K562 (cell line): Measurements from ENCODE around the gene ABHD14A. TPM values are rescaled to one million over a fixed set of nuclear protein-coding genes. Genes with fewer than 3 reads are reported as not detected.

Source experiments
- ATAC-seq: fragments of 200-7000 bp; cut with Tn5 transposase; 3 replicates; pipeline ENCODE4 v1.9.1; 2020; ENCODE audit warnings: moderate library complexity
- BruUV-seq: library from RNA; stranded (reverse); fragments of 400-500 nt; replicated peaks from 2 replicates; lab custom pipeline; 2021; lab: Mats Ljungman, UMichigan
- CTCF ChIA-PET: fragments of 300-600 bp; formaldehyde crosslinking; extraction: SDS; loops from one replicate; lab custom pipeline; 2021; ENCODE audit warnings: low intra/inter-chr PET ratio; lab: Yijun Ruan, JAX
- POLR2A ChIA-PET: fragments of 300-600, 350-650 bp; sonication (Branson Sonifier 250); formaldehyde crosslinking; extraction: SDS; loops from one replicate; lab custom pipeline; 2021; ENCODE audit warnings: antibody characterized with exemption, inconsistent platforms; lab: Yijun Ruan, JAX
- DNase-seq, 4 experiments: peaks; one replicate each; pipeline versions ENCODE4 v3.0.0 to v3.0.0-alpha.2; 2011 to 2018; ENCODE audit warnings: low spot score in 3 of 4, mixed read lengths in 3 of 4; ENCODE audit errors: extremely low read depth in 1 of 4
- FAIRE-seq: peaks from 2 replicates; lab custom pipeline; 2011; peaks lifted over from hg19 to GRCh38; lab: Jason Lieb, UNC
- H2AFZ ChIP-seq: 2 replicates; pipeline ENCODE4 v1.6.0; 2011; ENCODE audit warnings: low read depth, low read length, control low read depth, inconsistent platforms
- H3K27ac ChIP-seq: fragments of 200-600 bp; 3 replicates; pipeline ENCODE4 v1.8.0; 2011; ENCODE audit warnings: low read depth, mild to moderate bottlenecking, control low read depth, inconsistent platforms, low read length, moderate library complexity, mixed read lengths; ENCODE audit errors: extremely low read depth
- H3K27me3 ChIP-seq, 2 experiments: fragments of 300-600 bp in 1 of 2; 2 replicates in 1 of 2; 3 replicates in 1 of 2; pipeline versions ENCODE4 v1.6.0 to v1.8.0; 2011; ENCODE audit warnings: inconsistent platforms in 2 of 2, low read length in 2 of 2, mild to moderate bottlenecking in 1 of 2, mixed read lengths in 1 of 2, moderate library complexity in 1 of 2; ENCODE audit not compliant: control insufficient read depth in 2 of 2, insufficient read depth in 2 of 2
- H3K36me3 ChIP-seq: fragments of 300-600 bp; 3 replicates; pipeline ENCODE4 v1.8.0; 2011; ENCODE audit warnings: mild to moderate bottlenecking, low read length, inconsistent platforms; ENCODE audit not compliant: control insufficient read depth, insufficient read depth
- H3K4me1 ChIP-seq, 2 experiments: fragments of 200-600 bp in 1 of 2; replicated peaks in 1 of 2; 2 replicates in 1 of 2; 3 replicates in 1 of 2; pipeline versions ENCODE4 v1.5.1 to v1.8.0; 2011; ENCODE audit warnings: inconsistent platforms in 2 of 2, low read length in 2 of 2, mild to moderate bottlenecking in 1 of 2, mixed read lengths in 1 of 2, moderate library complexity in 1 of 2; ENCODE audit not compliant: control insufficient read depth in 2 of 2, insufficient read depth in 2 of 2
- H3K4me2 ChIP-seq: 2 replicates; pipeline ENCODE4 v1.6.1; 2011; ENCODE audit warnings: low read length, control low read depth, inconsistent platforms, mixed read lengths; ENCODE audit not compliant: insufficient read depth
- H3K4me3 ChIP-seq: fragments of 200-600 bp; sonication (generic), shearing (Covaris generic); 2 replicates; pipeline ENCODE4 v1.5.1; 2016; ENCODE audit warnings: control low read depth, inconsistent platforms
- H3K79me2 ChIP-seq: fragments of 200-600 bp; 3 replicates; pipeline ENCODE4 v1.8.0; 2011; ENCODE audit warnings: low read length, inconsistent platforms; ENCODE audit not compliant: control insufficient read depth, insufficient read depth
- H3K9ac ChIP-seq, 2 experiments: 2 replicates each; pipeline versions ENCODE4 v1.6.0 to v1.6.1; 2011; ENCODE audit warnings: low read depth in 2 of 2, low read length in 2 of 2, control low read depth in 1 of 2, inconsistent platforms in 1 of 2, mild to moderate bottlenecking in 1 of 2, mixed read lengths in 1 of 2; ENCODE audit not compliant: insufficient read depth in 1 of 2
- H3K9me1 ChIP-seq: one replicate; pipeline ENCODE4 v1.6.0; 2011; ENCODE audit warnings: inconsistent platforms, mild to moderate bottlenecking, low read length, moderate library complexity; ENCODE audit not compliant: control insufficient read depth, insufficient read depth
- H3K9me3 ChIP-seq: replicated peaks from 2 replicates; pipeline ENCODE4 v1.5.1; 2011; ENCODE audit warnings: low read depth, low read length, inconsistent platforms; ENCODE audit not compliant: control insufficient read depth, insufficient read depth
- H4K20me1 ChIP-seq: replicated peaks from 2 replicates; pipeline ENCODE4 v1.6.1; 2011; ENCODE audit warnings: low read length, inconsistent platforms, mixed read lengths; ENCODE audit not compliant: control insufficient read depth, insufficient read depth
- EHMT2 ChIP-seq: fragments of 450-650 bp; IDR thresholded peaks from 2 replicates; pipeline ENCODE4 v1.6.1; 2018; ENCODE audit warnings: antibody characterized with exemption
- HIVEP1 ChIP-seq: fragments of 250-450 bp; sonication (Bioruptor Pico); IDR thresholded peaks from 2 replicates; pipeline ENCODE4 v1.4.0; 2020; ENCODE audit warnings: mild to moderate bottlenecking
- ILK ChIP-seq: fragments of 450-650 bp; IDR thresholded peaks from 2 replicates; pipeline ENCODE4 v1.6.1; 2016; ENCODE audit warnings: missing genetic modification characterization, low read depth, mild to moderate bottlenecking, missing compliant biosample characterization, moderate library complexity, borderline replicate concordance
- KDM4B ChIP-seq, 2 experiments: fragments of 450-650 bp in 1 of 2; sonication (generic) in 1 of 2; IDR thresholded peaks; 2 replicates each; pipeline ENCODE4 v1.6.1; 2016 to 2017; ENCODE audit warnings: borderline replicate concordance in 2 of 2, antibody characterized with exemption in 1 of 2, low read depth in 1 of 2, mild to moderate bottlenecking in 1 of 2
- POLR3A ChIP-seq: IDR thresholded peaks from 2 replicates; pipeline ENCODE4 v1.6.1; 2011; ENCODE audit warnings: borderline replicate concordance, mild to moderate bottlenecking, moderate library complexity; ENCODE audit not compliant: insufficient read length, insufficient read depth; ENCODE audit errors: extremely low read depth
- SIX5 ChIP-seq, 2 experiments: IDR thresholded peaks; 2 replicates each; pipeline ENCODE4 v1.6.1; 2011; ENCODE audit warnings: low read length in 2 of 2, borderline replicate concordance in 1 of 2, low read depth in 1 of 2, mild to moderate bottlenecking in 1 of 2, moderate library complexity in 1 of 2; ENCODE audit not compliant: insufficient read depth in 1 of 2
- SLC30A9 ChIP-seq: fragments of 250-450 bp; sonication (Bioruptor Pico); IDR thresholded peaks from 2 replicates; pipeline ENCODE4 v1.8.0; 2022; ENCODE audit warnings: mild to moderate bottlenecking, moderate library complexity
- SMARCE1 ChIP-seq: fragments of 450-650 bp; IDR thresholded peaks from 2 replicates; pipeline ENCODE4 v1.7.1; 2016; ENCODE audit warnings: mild to moderate bottlenecking
- UBTF ChIP-seq, 2 experiments: IDR thresholded peaks; 2 replicates each; pipeline ENCODE4 v1.6.1; 2012; ENCODE audit warnings: improper control_type of control experiment in 2 of 2, low read depth in 2 of 2, low read length in 2 of 2, borderline replicate concordance in 1 of 2
- ZNF347 ChIP-seq: fragments of 450-650 bp; formaldehyde crosslinking; IDR thresholded peaks from 2 replicates; pipeline ENCODE4 v1.4.0; 2020; ENCODE audit warnings: low read depth, mild to moderate bottlenecking, moderate library complexity
- ZNF76 ChIP-seq: fragments of 250-450 bp; sonication (Bioruptor Pico); IDR thresholded peaks from 2 replicates; pipeline ENCODE4 v1.4.0; 2020; ENCODE audit warnings: mild to moderate bottlenecking, moderate library complexity, borderline replicate concordance
- WGBS: fragments of 100-300 bp; shearing (Covaris generic); methylation state at CpG from one replicate; pipeline ENCODE4 v1.1.6; 2016; ENCODE audit warnings: low coverage, mixed read lengths; ENCODE audit not compliant: insufficient coverage; ENCODE audit errors: missing lambda C conversion rate; 5-methylcytosine and 5-hydroxymethylcytosine counted together
- in situ Hi-C: fragments of 300-500 bp; cut with MboI; formaldehyde crosslinking; loops from 4 replicates; pipeline ENCODE4 v1.15.0; 2018; ENCODE audit warnings: inconsistent platforms, mixed read lengths
- intact Hi-C: fragments of 100-400 bp; cut with micrococcal nuclease; formaldehyde crosslinking; loops from 2 replicates; pipeline ENCODE4 v1.14.2; 2022
- polyA plus RNA-seq, 8 experiments: library from polyadenylated mRNA; depleted of rRNA in 4 of 8; stranded (reverse) in 5 of 8; unstranded in 3 of 8; fragments of >200 nt; fragmentation: Nextera tagmentation in 2 of 8; fragmentation: Illumina TruSeq in 1 of 8; extraction: Ambion mirVana in 2 of 8; extraction: Trizol in 1 of 8; gene quantifications; 2 replicates each; pipeline versions ENCODE4 v1.2.1 to v1.2.3, GENCODE V29; 2011 to 2014; ENCODE audit warnings: inconsistent platforms in 1 of 8, missing spikeins in 1 of 8
- total RNA-seq, 7 experiments: library from RNA; depleted of rRNA in 6 of 7; stranded (reverse); fragments of >200 nt in 6 of 7; fragmentation: Illumina TruSeq in 2 of 7; extraction: Trizol in 2 of 7; gene quantifications; 2 replicates each; pipeline versions ENCODE4 v1.2.1 to v1.2.3, GENCODE V29; 2011 to 2021; ENCODE audit warnings: low replicate concordance in 1 of 7
- TF ChIP-seq, protein P1 (sequence below): fragments of 250-450 bp; sonication (Bioruptor Pico); IDR thresholded peaks from 2 replicates; pipeline ENCODE4 v1.4.0; 2020; ENCODE audit warnings: mild to moderate bottlenecking, moderate library complexity
- TF ChIP-seq, protein P2 (sequence below): fragments of 150-350 bp; conservative IDR thresholded peaks from 2 replicates; pipeline ENCODE4 v1.6.1; 2014; ENCODE audit warnings: low read length

Gene ABHD14A
- total and polyA plus RNA-seq, 9 of the 15 experiments (the other 6 are each of a cell fraction or from before 2014, with no cell fraction given), result 0.90 to 10.5 (median 8.3) TPM

GRCh38 chr3:51978143-51978502 lies 3.3 kb downstream of the ABHD14A start (continued):
- TF ChIP-seq UBTF (IDR thresholded peaks at IDR 0.05; ENCODE audit: borderline replicate concordance in 1 of 2, low read depth in 2 of 2, low read length in 2 of 2) (no peak), ILK (tag) (no peak), SLC30A9 (CRISPR knock-in tag) (no peak), ZNF76 (no peak)

GRCh38 chr3:51980253-51980652 lies 5.4 kb downstream of the ABHD14A start:
- H3K36me3 ChIP-seq, result peaks cover 7% of the 10 kb centered on the region; the same call in 2 of the 3 replicates
- 100% methylated on average over 3 of the region's 10 CpGs for WGBS
- FAIRE-seq (no peak), DNase-seq (no peak), ATAC-seq (no peak)
- peak overlapping the region in 1 of 2 experiments; percentile 83; a peak in 1 of 4 replicates for H3K9ac ChIP-seq
- BruUV-seq, result no TSS peak
- H3K27ac ChIP-seq, result no peak overlapping the region
- H4K20me1 ChIP-seq, result no peaks in the 10 kb centered on the region
- H3K4me2 ChIP-seq, result no peak overlapping the region
- no peaks in the 10 kb centered on the region for H3K9me3 ChIP-seq
- POLR2A ChIA-PET, result interaction anchor here (5.2 kb wide), 1 partner anchor 13 kb away, joined by 105 read pairs; the partner anchor contains the start of gene RPL29
- TF ChIP-seq SIX5 (IDR thresholded peaks at IDR 0.05; ENCODE audit: borderline replicate concordance in 1 of 2, insufficient read depth in 1 of 2, low read depth in 1 of 2, low read length in 2 of 2), result no peak
- no peak for TF ChIP-seq SMARCE1
- TF ChIP-seq ZNF347 (CRISPR knock-in tag), result no peak
- no peak for TF ChIP-seq EHMT2
- TF ChIP-seq, protein P1, sequence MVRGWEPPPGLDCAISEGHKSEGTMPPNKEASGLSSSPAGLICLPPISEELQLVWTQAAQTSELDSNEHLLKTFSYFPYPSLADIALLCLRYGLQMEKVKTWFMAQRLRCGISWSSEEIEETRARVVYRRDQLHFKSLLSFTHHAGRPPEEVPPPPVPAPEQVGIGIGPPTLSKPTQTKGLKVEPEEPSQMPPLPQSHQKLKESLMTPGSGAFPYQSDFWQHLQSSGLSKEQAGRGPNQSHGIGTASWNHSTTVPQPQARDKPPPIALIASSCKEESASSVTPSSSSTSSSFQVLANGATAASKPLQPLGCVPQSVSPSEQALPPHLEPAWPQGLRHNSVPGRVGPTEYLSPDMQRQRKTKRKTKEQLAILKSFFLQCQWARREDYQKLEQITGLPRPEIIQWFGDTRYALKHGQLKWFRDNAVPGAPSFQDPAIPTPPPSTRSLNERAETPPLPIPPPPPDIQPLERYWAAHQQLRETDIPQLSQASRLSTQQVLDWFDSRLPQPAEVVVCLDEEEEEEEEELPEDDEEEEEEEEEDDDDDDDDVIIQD (CRISPR knock-in tag), result no peak
- TF ChIP-seq HIVEP1 (CRISPR knock-in tag), result no peak
- TF ChIP-seq, protein P2, sequence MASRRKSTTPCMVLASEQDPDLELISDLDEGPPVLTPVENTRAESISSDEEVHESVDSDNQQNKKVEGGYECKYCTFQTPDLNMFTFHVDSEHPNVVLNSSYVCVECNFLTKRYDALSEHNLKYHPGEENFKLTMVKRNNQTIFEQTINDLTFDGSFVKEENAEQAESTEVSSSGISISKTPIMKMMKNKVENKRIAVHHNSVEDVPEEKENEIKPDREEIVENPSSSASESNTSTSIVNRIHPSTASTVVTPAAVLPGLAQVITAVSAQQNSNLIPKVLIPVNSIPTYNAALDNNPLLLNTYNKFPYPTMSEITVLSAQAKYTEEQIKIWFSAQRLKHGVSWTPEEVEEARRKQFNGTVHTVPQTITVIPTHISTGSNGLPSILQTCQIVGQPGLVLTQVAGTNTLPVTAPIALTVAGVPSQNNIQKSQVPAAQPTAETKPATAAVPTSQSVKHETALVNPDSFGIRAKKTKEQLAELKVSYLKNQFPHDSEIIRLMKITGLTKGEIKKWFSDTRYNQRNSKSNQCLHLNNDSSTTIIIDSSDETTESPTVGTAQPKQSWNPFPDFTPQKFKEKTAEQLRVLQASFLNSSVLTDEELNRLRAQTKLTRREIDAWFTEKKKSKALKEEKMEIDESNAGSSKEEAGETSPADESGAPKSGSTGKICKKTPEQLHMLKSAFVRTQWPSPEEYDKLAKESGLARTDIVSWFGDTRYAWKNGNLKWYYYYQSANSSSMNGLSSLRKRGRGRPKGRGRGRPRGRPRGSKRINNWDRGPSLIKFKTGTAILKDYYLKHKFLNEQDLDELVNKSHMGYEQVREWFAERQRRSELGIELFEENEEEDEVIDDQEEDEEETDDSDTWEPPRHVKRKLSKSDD, result no peak
- TF ChIP-seq KDM4B (IDR thresholded peaks at IDR 0.05; ENCODE audit: borderline replicate concordance in 2 of 2, low read depth in 1 of 2), result no peak
- no peak for TF ChIP-seq POLR3A
- peaks cover 41% of the 10 kb centered on the region for H3K79me2 ChIP-seq
- no peak overlapping the region for H2AFZ ChIP-seq
- H3K4me1 ChIP-seq, result peaks cover 30 to 63% of the 10 kb centered on the region in 2 experiments; a peak in 4 of 5 replicates
- in situ Hi-C loops, result no loop called here
- CTCF ChIA-PET, result no interaction called here
- H3K9me1 ChIP-seq, result no peaks in the 10 kb centered on the region
- no peaks in the 10 kb centered on the region for H3K27me3 ChIP-seq
- intact Hi-C loops, result no loop called here
- no peak overlapping the region for H3K4me3 ChIP-seq
